ENCODE measurements around the gene KISS1. TPM values are rescaled to one million over a fixed set of nuclear protein-coding genes. Genes with fewer than 3 reads are reported as not detected.

Gene KISS1
- total RNA-seq, 2 experiments from 2014 or later = not detected

DNA sequence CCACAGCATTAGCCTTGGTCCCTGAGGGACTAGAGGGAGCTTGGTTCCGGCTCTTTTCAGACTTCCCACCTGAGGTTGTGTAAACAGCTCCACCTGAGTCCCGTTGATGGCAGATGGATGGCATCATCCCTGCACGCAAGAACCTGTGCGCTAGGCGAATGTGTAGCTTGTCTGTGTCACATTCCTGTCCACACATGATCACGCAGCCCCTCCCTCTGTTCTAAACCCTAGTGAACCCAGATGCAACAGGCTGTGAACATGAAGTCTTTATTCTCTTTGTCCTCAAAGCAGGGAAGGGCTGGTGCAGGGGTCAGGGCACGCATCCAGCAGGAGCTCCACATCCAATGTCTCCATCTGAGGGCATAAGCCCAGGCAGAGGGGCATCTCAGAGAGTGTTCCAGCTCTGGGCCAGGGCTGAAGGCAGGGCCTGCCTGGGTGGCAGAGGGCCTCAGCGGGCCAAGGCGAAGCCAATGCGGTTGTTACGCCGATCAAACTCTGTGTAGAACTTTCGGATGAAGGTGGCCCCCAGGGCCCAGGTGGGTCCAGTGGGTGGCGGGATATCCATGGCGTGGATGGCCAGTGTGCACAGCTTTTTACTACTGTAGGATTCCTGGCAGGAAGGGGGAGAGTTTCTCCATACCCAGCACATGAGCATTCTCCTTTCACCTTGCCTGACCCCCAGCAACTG is 41.6 kb downstream of the KISS1 start:
- H3K9me3 Mint-ChIP-seq = no peaks in the 10 kb centered on the region
- POLR2A ChIA-PET = no interaction called here
- Histone ChIP-seq H3K4me3 (ENCODE audit: low read length) (no peak overlapping the region), H3K4me1 (ENCODE audit: insufficient read depth, low read length) (peaks cover 18% of the 10 kb centered on the region), H3K27me3 (ENCODE audit: control insufficient read depth in 1 of 2, insufficient read depth in 2 of 2, low read length in 2 of 2) (peaks cover 0 to 7% of the 10 kb centered on the region in 2 experiments), H3K36me3 (ENCODE audit: insufficient read depth, low read length) (no peaks in the 10 kb centered on the region), H3K9me3 (ENCODE audit: control insufficient read depth in 1 of 2, insufficient read depth in 1 of 2, low read length in 2 of 2) (no peaks in the 10 kb centered on the region), H3K27ac (ENCODE audit: low read depth in 1 of 2, low read length in 2 of 2) (no peak overlapping the region)
- CTCF ChIA-PET = no interaction called here
- no peaks in the 10 kb centered on the region for H3K36me3 Mint-ChIP-seq (ENCODE audit: low read depth)
- TF ChIP-seq, protein P1, sequence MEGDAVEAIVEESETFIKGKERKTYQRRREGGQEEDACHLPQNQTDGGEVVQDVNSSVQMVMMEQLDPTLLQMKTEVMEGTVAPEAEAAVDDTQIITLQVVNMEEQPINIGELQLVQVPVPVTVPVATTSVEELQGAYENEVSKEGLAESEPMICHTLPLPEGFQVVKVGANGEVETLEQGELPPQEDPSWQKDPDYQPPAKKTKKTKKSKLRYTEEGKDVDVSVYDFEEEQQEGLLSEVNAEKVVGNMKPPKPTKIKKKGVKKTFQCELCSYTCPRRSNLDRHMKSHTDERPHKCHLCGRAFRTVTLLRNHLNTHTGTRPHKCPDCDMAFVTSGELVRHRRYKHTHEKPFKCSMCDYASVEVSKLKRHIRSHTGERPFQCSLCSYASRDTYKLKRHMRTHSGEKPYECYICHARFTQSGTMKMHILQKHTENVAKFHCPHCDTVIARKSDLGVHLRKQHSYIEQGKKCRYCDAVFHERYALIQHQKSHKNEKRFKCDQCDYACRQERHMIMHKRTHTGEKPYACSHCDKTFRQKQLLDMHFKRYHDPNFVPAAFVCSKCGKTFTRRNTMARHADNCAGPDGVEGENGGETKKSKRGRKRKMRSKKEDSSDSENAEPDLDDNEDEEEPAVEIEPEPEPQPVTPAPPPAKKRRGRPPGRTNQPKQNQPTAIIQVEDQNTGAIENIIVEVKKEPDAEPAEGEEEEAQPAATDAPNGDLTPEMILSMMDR (IDR thresholded peaks at IDR 0.05) = no peak
- peak in 1 of 14 experiments; percentile 7 for DNase-seq
- H3K27ac Mint-ChIP-seq = no peak overlapping the region
- H3K27me3 Mint-ChIP-seq = peaks cover 11% of the 10 kb centered on the region
- intact Hi-C loops (cut with DNase I, micrococcal nuclease) = loop anchor here in 1 of 2 experiments (10.0 kb wide), 1 partner anchor 650 kb away; no protein-coding TSS in a partner anchor
- ATAC-seq (ENCODE audit: poor library complexity) = no peak
- H3K4me1 Mint-ChIP-seq (ENCODE audit: low read depth) = peaks cover 11% of the 10 kb centered on the region
- peak overlapping the region; percentile 56 for H3K4me3 Mint-ChIP-seq

DNA sequence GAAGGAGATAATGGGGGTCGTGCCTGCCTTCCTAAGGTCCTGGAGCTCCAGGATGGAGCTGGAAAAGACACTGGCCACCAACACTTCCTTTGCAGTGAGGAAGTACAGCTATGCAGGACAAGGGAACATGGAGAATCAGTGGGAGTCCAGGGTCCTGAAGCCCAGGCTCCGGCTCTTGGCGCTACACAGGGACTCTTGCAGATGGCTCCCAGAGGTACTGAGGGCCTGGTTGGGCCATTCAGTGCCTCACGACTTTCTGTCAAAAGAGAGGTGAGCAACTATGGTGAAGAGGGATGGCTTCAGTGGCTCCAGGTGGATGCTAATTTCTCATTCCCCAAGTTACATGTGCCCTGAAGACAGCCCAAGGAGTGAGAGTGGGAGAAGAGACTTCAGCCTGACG is 42.6 kb downstream of the KISS1 start:
- Mint-ChIP-seq H3K27me3 (peaks cover 11% of the 10 kb centered on the region), H3K36me3 (ENCODE audit: low read depth) (no peaks in the 10 kb centered on the region), H3K4me3 (peak overlapping the region; percentile 54), H3K27ac (no peak overlapping the region), H3K9me3 (no peaks in the 10 kb centered on the region), H3K4me1 (ENCODE audit: low read depth) (peaks cover 11% of the 10 kb centered on the region)
- Histone ChIP-seq H3K4me3 (ENCODE audit: low read length) (no peak overlapping the region), H3K27ac (ENCODE audit: low read depth in 1 of 2, low read length in 2 of 2) (no peak overlapping the region), H3K27me3 (ENCODE audit: control insufficient read depth in 1 of 2, insufficient read depth in 2 of 2, low read length in 2 of 2) (peaks cover 0 to 7% of the 10 kb centered on the region in 2 experiments), H3K36me3 (ENCODE audit: insufficient read depth, low read length) (no peaks in the 10 kb centered on the region), H3K9me3 (ENCODE audit: control insufficient read depth in 1 of 2, insufficient read depth in 1 of 2, low read length in 2 of 2) (no peaks in the 10 kb centered on the region), H3K4me1 (ENCODE audit: insufficient read depth, low read length) (peaks cover 18% of the 10 kb centered on the region)
- intact Hi-C loops (cut with DNase I, micrococcal nuclease) = loop anchor here in 1 of 2 experiments (10.0 kb wide), 1 partner anchor 651 kb away; no protein-coding TSS in a partner anchor
- DNase-seq = peak in 1 of 14 experiments; percentile 8
- TF ChIP-seq, protein P1 (IDR thresholded peaks at IDR 0.05) = no peak
- ChIA-PET CTCF (no interaction called here), POLR2A (no interaction called here)
- no peak for ATAC-seq (ENCODE audit: poor library complexity)

DNA sequence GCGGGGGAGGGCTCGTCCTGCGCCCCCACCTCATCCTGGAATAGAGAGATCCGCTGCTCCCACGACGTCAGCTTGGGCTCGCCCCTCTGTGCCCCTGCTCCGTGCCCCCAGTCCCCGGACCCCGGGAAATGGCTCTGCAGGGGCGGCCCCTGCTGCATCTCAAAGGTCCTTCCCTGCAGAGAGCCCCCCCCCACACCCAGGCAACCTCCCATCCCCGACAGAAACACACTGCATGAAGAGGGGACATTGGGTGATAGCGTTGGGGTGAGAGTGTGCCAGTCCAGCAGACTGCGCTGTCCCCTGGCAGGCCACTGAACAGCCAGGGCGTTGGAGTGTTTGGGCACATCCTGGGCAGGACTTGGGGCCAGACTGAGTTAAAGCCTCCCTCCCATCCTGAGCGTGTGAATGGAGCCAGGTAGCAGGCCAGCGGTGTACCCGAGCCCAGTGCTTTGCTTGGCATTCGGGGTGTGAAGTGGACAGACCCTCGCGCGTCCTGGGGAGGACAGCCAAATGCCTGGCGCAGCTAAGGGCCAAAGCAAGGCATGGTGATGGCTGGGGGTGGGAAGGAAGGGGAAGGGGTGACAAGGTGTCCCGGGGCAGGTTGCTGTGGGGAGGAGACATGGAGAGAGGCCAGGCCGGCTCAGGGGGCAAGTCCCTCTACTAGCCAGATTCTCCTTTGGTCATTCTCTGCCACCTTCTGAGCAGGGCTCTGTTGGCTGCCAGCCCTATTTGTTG is 43.8 kb downstream of the KISS1 start:
- POLR2A ChIA-PET = interaction anchor here (1.2 kb wide), 1 partner anchor 387 kb away, joined by 3 read pairs; the partner anchor contains the start of gene LAX1
- Mint-ChIP-seq H3K27me3 (peaks cover 8% of the 10 kb centered on the region), H3K36me3 (ENCODE audit: low read depth) (no peaks in the 10 kb centered on the region), H3K4me3 (peak overlapping the region; percentile 78), H3K27ac (peak overlapping the region; percentile 49), H3K4me1 (ENCODE audit: low read depth) (peaks cover 11% of the 10 kb centered on the region), H3K9me3 (no peaks in the 10 kb centered on the region)
- Histone ChIP-seq H3K4me3 (ENCODE audit: low read length) (peak overlapping the region; percentile 58), H3K27ac (ENCODE audit: low read depth in 1 of 2, low read length in 2 of 2) (no peak overlapping the region), H3K36me3 (ENCODE audit: insufficient read depth, low read length) (no peaks in the 10 kb centered on the region), H3K9me3 (ENCODE audit: control insufficient read depth in 1 of 2, insufficient read depth in 1 of 2, low read length in 2 of 2) (no peaks in the 10 kb centered on the region), H3K4me1 (ENCODE audit: insufficient read depth, low read length) (peaks cover 18% of the 10 kb centered on the region), H3K27me3 (ENCODE audit: control insufficient read depth in 1 of 2, insufficient read depth in 2 of 2, low read length in 2 of 2) (peaks cover 0 to 7% of the 10 kb centered on the region in 2 experiments)
- CTCF ChIA-PET = interaction anchor here (1.3 to 2.6 kb wide), 2 partner anchors 10 to 23 kb away, joined by 3 to 6 read pairs; no protein-coding TSS in a partner anchor
- ATAC-seq (ENCODE audit: poor library complexity) = peak; percentile 1
- DNase-seq = peak in 1 of 14 experiments; percentile 10
- TF ChIP-seq, protein P1 (IDR thresholded peaks at IDR 0.05) = no peak
- intact Hi-C loops (cut with DNase I, micrococcal nuclease) = loop anchor here in 1 of 2 experiments (10.0 kb wide), 1 partner anchor 652 kb away; no protein-coding TSS in a partner anchor

All from CD4-positive, alpha-beta T cell (primary cell).